ENCODE measurements around the gene PPP1R15B.

DNA sequence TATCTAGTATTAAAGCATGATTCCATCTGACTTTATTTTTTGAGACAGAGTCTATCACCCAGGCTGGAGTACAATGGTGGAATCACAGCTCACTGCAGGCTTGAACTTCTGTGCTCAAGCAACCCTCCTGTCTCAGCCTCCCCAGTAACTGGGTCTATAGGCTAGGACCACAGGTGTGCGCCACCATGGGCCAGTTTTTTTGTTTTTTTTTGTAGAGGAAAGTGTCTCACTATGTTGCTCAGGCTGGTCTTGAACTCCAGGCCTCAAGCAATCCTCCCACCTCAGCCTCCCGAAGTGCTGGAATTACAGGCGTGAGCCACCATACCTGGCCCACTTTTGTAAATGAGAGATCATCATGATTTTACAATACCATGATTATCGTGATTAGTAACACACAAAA lies 9.2 kb downstream of the PPP1R15B start:
- TF ChIP-seq, protein P1, sequence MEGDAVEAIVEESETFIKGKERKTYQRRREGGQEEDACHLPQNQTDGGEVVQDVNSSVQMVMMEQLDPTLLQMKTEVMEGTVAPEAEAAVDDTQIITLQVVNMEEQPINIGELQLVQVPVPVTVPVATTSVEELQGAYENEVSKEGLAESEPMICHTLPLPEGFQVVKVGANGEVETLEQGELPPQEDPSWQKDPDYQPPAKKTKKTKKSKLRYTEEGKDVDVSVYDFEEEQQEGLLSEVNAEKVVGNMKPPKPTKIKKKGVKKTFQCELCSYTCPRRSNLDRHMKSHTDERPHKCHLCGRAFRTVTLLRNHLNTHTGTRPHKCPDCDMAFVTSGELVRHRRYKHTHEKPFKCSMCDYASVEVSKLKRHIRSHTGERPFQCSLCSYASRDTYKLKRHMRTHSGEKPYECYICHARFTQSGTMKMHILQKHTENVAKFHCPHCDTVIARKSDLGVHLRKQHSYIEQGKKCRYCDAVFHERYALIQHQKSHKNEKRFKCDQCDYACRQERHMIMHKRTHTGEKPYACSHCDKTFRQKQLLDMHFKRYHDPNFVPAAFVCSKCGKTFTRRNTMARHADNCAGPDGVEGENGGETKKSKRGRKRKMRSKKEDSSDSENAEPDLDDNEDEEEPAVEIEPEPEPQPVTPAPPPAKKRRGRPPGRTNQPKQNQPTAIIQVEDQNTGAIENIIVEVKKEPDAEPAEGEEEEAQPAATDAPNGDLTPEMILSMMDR (conservative IDR thresholded peaks at IDR 0.05; ENCODE audit: low read length) = no peak
- TF ChIP-seq EZH2phosphoT487 (IDR thresholded peaks at IDR 0.05; ENCODE audit: borderline replicate concordance, low read depth, low read length) = no peak
